ENCODE results near the gene ATRNL1. TPM values are rescaled to one million over a fixed set of nuclear protein-coding genes. Genes with fewer than 3 reads are reported as not detected.

Gene ATRNL1
- total RNA-seq, 1 experiment from 2014 or later = not detected

- Mint-ChIP-seq H3K27me3 (ENCODE audit: insufficient read depth, unreplicated experiment) (no peaks in the 10 kb centered on the region), H3K4me1 (ENCODE audit: insufficient read depth, unreplicated experiment) (no peaks in the 10 kb centered on the region), H3K36me3 (ENCODE audit: insufficient read depth, unreplicated experiment) (no peaks in the 10 kb centered on the region), H3K27ac (ENCODE audit: low read depth, unreplicated experiment) (no peak overlapping the region), H3K4me3 (ENCODE audit: unreplicated experiment) (no peak overlapping the region), H3K9me3 (ENCODE audit: unreplicated experiment) (no peaks in the 10 kb centered on the region)
- no TSS peak for BruUV-seq (replicated peaks)
- intact Hi-C loops (cut with micrococcal nuclease) = no loop called here
- TF ChIP-seq CTCF (IDR thresholded peaks at IDR 0.05; ENCODE audit: unreplicated experiment) = no peak
- no peak for DNase-seq (ENCODE audit: unreplicated experiment)
- ChIA-PET POLR2A (no interaction called here), CTCF (interaction anchor here (0.7 kb wide), 1 partner anchor 371 kb away, joined by 3 read pairs; no protein-coding TSS in a partner anchor)
Measured at GRCh38 chr10:115638246-115638645, 545.1 kb downstream of the ATRNL1 start.

- intact Hi-C loops (cut with micrococcal nuclease) = no loop called here
- TF ChIP-seq CTCF (IDR thresholded peaks at IDR 0.05; ENCODE audit: unreplicated experiment) = no peak
- BruUV-seq (replicated peaks) = no TSS peak
- H3K36me3 Mint-ChIP-seq (ENCODE audit: insufficient read depth, unreplicated experiment) = no peaks in the 10 kb centered on the region
- no peak overlapping the region for H3K4me3 Mint-ChIP-seq (ENCODE audit: unreplicated experiment)
- CTCF ChIA-PET = no interaction called here
- POLR2A ChIA-PET = no interaction called here
- H3K27me3 Mint-ChIP-seq (ENCODE audit: insufficient read depth, unreplicated experiment) = no peaks in the 10 kb centered on the region
- no peaks in the 10 kb centered on the region for H3K9me3 Mint-ChIP-seq (ENCODE audit: unreplicated experiment)
- H3K27ac Mint-ChIP-seq (ENCODE audit: low read depth, unreplicated experiment) = no peak overlapping the region
- DNase-seq (ENCODE audit: unreplicated experiment) = no peak
- H3K4me1 Mint-ChIP-seq (ENCODE audit: insufficient read depth, unreplicated experiment) = no peaks in the 10 kb centered on the region
Measured at GRCh38 chr10:115649217-115649616, 556.1 kb downstream of the ATRNL1 start.

GRCh38 chr10:115653473-115653872 lies 560.3 kb downstream of the ATRNL1 start:
- intact Hi-C loops (cut with micrococcal nuclease) = no loop called here
- no peaks in the 10 kb centered on the region for H3K27me3 Mint-ChIP-seq (ENCODE audit: insufficient read depth, unreplicated experiment)
- BruUV-seq (replicated peaks) = no TSS peak
- H3K4me3 Mint-ChIP-seq (ENCODE audit: unreplicated experiment) = no peak overlapping the region
- TF ChIP-seq CTCF (IDR thresholded peaks at IDR 0.05; ENCODE audit: unreplicated experiment) = no peak
- no peaks in the 10 kb centered on the region for H3K4me1 Mint-ChIP-seq (ENCODE audit: insufficient read depth, unreplicated experiment)
- DNase-seq (ENCODE audit: unreplicated experiment) = no peak
- H3K36me3 Mint-ChIP-seq (ENCODE audit: insufficient read depth, unreplicated experiment) = no peaks in the 10 kb centered on the region
- POLR2A ChIA-PET = no interaction called here
- no peak overlapping the region for H3K27ac Mint-ChIP-seq (ENCODE audit: low read depth, unreplicated experiment)
- H3K9me3 Mint-ChIP-seq (ENCODE audit: unreplicated experiment) = no peaks in the 10 kb centered on the region
- CTCF ChIA-PET = no interaction called here

- Mint-ChIP-seq H3K9me3 (ENCODE audit: unreplicated experiment) (no peaks in the 10 kb centered on the region), H3K36me3 (ENCODE audit: insufficient read depth, unreplicated experiment) (no peaks in the 10 kb centered on the region), H3K27ac (ENCODE audit: low read depth, unreplicated experiment) (no peak overlapping the region), H3K27me3 (ENCODE audit: insufficient read depth, unreplicated experiment) (no peaks in the 10 kb centered on the region), H3K4me3 (ENCODE audit: unreplicated experiment) (no peak overlapping the region), H3K4me1 (ENCODE audit: insufficient read depth, unreplicated experiment) (peaks cover 5% of the 10 kb centered on the region)
- intact Hi-C loops (cut with micrococcal nuclease) = no loop called here
- BruUV-seq (replicated peaks) = no TSS peak
- TF ChIP-seq CTCF (IDR thresholded peaks at IDR 0.05; ENCODE audit: unreplicated experiment) = no peak
- DNase-seq (ENCODE audit: unreplicated experiment) = peak; percentile 20
- ChIA-PET CTCF (no interaction called here), POLR2A (no interaction called here)
Measured at GRCh38 chr10:115654961-115655360, 561.8 kb downstream of the ATRNL1 start.
